ENCODE data around the gene PAWR.

DNA sequence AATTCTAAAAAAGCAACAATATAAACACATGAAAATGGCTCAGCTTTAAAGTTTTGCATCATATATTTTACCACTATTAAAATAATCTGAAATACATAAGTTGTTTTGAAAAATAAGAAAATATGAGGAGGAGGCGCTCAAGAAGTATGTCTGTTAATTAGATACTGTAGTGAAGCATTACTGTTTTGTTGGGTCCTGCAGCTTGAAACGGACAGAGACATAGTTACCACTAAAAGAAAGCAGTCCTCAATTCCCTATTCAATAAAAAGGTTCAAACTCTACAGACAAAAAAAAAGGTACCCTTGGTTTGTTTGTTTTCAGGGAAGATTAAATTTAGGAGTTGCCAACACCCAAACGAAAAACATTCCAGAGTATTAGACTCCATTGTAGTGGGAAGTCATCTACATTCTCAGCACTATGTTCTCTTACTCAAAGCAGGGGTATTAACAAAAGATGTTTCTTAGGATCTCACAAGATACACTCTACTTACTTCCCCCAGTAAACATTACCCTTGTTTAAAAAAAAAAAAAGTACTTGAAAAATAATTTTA lies 3.0 kb downstream of the PAWR start:
- TF ChIP-seq POLR2A (IDR thresholded peaks at IDR 0.05): no peak
- TF ChIP-seq, protein P1, sequence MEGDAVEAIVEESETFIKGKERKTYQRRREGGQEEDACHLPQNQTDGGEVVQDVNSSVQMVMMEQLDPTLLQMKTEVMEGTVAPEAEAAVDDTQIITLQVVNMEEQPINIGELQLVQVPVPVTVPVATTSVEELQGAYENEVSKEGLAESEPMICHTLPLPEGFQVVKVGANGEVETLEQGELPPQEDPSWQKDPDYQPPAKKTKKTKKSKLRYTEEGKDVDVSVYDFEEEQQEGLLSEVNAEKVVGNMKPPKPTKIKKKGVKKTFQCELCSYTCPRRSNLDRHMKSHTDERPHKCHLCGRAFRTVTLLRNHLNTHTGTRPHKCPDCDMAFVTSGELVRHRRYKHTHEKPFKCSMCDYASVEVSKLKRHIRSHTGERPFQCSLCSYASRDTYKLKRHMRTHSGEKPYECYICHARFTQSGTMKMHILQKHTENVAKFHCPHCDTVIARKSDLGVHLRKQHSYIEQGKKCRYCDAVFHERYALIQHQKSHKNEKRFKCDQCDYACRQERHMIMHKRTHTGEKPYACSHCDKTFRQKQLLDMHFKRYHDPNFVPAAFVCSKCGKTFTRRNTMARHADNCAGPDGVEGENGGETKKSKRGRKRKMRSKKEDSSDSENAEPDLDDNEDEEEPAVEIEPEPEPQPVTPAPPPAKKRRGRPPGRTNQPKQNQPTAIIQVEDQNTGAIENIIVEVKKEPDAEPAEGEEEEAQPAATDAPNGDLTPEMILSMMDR (IDR thresholded peaks at IDR 0.05): no peak
